Measurements from ENCODE around the gene TRPM8. TPM values are rescaled to one million over a fixed set of nuclear protein-coding genes. Genes with fewer than 3 reads are reported as not detected.

TRPM8 gene
- total RNA-seq, 4 donors from 2014 or later = not detected

DNA sequence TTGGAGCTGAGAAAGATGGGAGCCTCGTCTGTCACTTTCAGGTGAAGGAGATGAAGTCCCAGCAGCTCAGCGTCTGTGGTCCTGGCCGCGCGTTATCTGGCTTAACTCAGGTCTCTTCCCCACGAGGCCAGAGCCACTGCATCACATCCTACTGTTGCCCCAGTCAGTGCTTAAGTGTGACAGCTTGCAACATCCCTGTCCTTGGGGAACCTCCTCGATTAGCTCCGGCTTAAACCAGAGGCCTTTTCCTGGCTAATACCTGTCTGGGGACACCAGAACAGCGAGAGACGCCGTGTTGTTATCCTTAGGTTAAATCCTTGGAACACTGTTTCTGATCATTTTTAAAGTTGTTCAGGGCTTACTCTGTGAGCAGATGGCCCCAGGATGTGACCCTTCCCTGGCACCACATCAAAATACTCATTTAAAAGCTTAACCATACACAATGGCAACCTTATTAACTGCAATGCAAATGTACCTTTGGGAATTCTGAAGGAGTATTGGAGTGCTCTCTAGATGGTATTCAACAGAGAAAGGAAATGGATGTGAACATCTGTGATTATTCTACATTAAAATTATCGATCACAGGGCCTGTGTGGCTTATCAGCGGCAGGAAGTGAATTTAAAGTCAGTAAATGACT lies 72.2 kb downstream of the TRPM8 start:
- intact Hi-C loops (cut with DNase I; ENCODE audit: low total_unique reads) (no loop called here), in situ Hi-C loops (cut with MboI; ENCODE audit: low sequenced_read_pairs in 4 of 4) (loop anchor here in 2 of 4 donors (25.0 kb wide), 1 partner anchor 548 kb away; no protein-coding TSS in a partner anchor)
- ATAC-seq (no peak), DNase-seq (no peak)
- Histone ChIP-seq H3K9me3 (no peaks in the 10 kb centered on the region), H3K4me3 (no peak overlapping the region), H3K36me3 (no peaks in the 10 kb centered on the region), H3K4me1 (no peaks in the 10 kb centered on the region), H3K27ac (no peak overlapping the region), H3K27me3 (no peaks in the 10 kb centered on the region)
- TF ChIP-seq POLR2A (IDR thresholded peaks at IDR 0.05) = no peak
- TF ChIP-seq, protein P1, sequence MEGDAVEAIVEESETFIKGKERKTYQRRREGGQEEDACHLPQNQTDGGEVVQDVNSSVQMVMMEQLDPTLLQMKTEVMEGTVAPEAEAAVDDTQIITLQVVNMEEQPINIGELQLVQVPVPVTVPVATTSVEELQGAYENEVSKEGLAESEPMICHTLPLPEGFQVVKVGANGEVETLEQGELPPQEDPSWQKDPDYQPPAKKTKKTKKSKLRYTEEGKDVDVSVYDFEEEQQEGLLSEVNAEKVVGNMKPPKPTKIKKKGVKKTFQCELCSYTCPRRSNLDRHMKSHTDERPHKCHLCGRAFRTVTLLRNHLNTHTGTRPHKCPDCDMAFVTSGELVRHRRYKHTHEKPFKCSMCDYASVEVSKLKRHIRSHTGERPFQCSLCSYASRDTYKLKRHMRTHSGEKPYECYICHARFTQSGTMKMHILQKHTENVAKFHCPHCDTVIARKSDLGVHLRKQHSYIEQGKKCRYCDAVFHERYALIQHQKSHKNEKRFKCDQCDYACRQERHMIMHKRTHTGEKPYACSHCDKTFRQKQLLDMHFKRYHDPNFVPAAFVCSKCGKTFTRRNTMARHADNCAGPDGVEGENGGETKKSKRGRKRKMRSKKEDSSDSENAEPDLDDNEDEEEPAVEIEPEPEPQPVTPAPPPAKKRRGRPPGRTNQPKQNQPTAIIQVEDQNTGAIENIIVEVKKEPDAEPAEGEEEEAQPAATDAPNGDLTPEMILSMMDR (IDR thresholded peaks at IDR 0.05 in 4 of 5, conservative IDR thresholded peaks at IDR 0.05 in 1 of 5) = no peak

DNA sequence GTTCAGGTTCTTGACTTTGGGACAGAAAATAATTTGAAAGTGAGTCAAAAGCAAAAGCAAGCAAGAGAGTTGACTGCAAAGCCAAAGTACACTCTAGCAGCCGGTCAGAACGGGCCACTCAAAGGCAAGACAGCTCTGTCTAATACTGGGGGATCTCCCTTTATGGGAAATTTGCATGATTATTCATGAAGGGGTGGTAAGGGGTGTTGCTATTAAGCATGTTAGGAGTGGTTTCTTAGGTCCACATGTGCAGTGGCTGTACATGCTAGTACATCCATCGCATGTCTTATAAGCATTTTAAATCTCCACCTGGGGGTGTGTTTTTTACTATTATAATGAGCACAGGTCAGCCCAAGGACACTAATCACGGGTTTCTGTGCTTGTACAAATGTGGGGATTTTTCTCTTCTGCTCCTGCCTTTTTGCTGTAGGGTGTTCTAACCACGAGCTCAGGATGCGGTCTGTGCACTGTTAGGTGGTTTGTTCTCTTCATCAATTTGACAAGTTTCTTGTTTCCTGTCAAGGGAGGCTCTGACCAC lies 73.2 kb downstream of the TRPM8 start:
- no peaks in the 10 kb centered on the region for H3K9me3 ChIP-seq
- intact Hi-C loops (cut with DNase I; ENCODE audit: low total_unique reads) = no loop called here
- no peaks in the 10 kb centered on the region for H3K27me3 ChIP-seq
- in situ Hi-C loops (cut with MboI; ENCODE audit: low sequenced_read_pairs in 4 of 4) = loop anchor here in 2 of 4 donors (25.0 kb wide), 1 partner anchor 547 kb away; no protein-coding TSS in a partner anchor
- DNase-seq (no peak), ATAC-seq (no peak)
- TF ChIP-seq, protein P1 (IDR thresholded peaks at IDR 0.05 in 4 of 5, conservative IDR thresholded peaks at IDR 0.05 in 1 of 5) = no peak
- TF ChIP-seq POLR2A (IDR thresholded peaks at IDR 0.05) = no peak
- H3K36me3 ChIP-seq = no peaks in the 10 kb centered on the region
- no peak overlapping the region for H3K4me3 ChIP-seq
- no peaks in the 10 kb centered on the region for H3K4me1 ChIP-seq
- H3K27ac ChIP-seq = no peak overlapping the region

DNA sequence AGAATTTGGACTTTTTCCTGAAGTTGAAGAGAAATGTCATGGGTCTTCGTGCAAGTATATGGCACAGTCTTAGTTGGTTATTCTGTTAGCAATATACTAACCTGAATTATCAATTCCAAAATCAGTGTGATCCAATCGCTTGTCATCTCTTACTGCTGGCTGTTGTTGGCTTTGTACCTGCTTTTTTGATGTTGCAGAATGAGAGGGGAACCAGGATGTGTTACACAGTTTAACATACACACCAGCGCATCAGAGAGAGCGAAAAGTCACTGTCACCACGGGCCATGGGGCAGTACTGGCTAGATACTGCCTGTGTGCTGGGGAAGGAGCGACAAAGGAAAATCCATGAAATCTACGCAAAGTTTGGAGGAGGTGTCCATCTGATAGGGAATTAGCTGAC lies 74.0 kb downstream of the TRPM8 start:
- intact Hi-C loops (cut with DNase I; ENCODE audit: low total_unique reads) (no loop called here), in situ Hi-C loops (cut with MboI; ENCODE audit: low sequenced_read_pairs in 4 of 4) (loop anchor here in 2 of 4 donors (25.0 kb wide), 1 partner anchor 546 kb away; no protein-coding TSS in a partner anchor)
- TF ChIP-seq, protein P1 (IDR thresholded peaks at IDR 0.05 in 4 of 5, conservative IDR thresholded peaks at IDR 0.05 in 1 of 5) = no peak
- no peak for TF ChIP-seq POLR2A (IDR thresholded peaks at IDR 0.05)
- Histone ChIP-seq H3K27me3 (no peaks in the 10 kb centered on the region), H3K4me3 (no peak overlapping the region), H3K4me1 (no peaks in the 10 kb centered on the region), H3K27ac (no peak overlapping the region), H3K36me3 (no peaks in the 10 kb centered on the region), H3K9me3 (no peaks in the 10 kb centered on the region)
- DNase-seq (no peak), ATAC-seq (no peak)

DNA sequence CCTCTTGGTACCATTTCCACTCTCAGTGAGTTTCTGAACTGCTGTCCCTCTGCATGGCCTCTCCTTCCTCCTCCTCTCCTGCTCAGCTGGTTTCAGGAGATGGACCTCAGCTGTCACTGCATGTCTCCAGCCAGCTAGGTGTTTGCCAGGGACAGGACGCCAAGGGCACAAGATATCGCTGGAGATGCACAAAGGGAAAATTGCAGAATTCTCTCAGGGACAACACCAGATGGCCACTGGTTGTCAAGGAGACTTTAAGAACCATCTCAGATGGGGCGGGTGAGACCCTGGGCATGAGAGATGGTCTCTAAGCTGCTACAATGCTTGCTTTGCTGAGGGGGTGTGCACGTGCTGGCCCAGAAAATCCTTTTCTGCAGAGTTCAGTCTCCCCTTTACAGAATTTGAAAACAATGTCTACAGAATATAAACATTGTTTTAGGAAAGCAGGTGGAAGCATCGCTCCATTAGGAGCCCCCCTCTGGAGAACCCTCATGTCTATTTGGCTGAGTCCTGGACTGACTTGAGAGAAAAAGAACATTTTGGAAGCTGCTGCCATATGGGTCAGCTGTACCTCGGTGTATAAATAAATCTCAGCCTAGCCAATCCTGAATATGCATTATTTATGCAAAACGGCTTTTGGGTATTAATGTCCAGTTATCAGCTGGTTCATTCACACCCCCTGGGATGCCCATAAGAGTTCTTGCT lies 75.5 kb downstream of the TRPM8 start:
- Histone ChIP-seq H3K36me3 (no peaks in the 10 kb centered on the region), H3K9me3 (no peaks in the 10 kb centered on the region), H3K27me3 (no peaks in the 10 kb centered on the region), H3K4me3 (no peak overlapping the region), H3K27ac (no peak overlapping the region), H3K4me1 (no peaks in the 10 kb centered on the region)
- TF ChIP-seq POLR2A (IDR thresholded peaks at IDR 0.05) = no peak
- TF ChIP-seq, protein P1 (IDR thresholded peaks at IDR 0.05 in 4 of 5, conservative IDR thresholded peaks at IDR 0.05 in 1 of 5) = no peak
- no peak for DNase-seq
- ATAC-seq = no peak
- in situ Hi-C loops (cut with MboI; ENCODE audit: low sequenced_read_pairs in 4 of 4) (loop anchor here in 2 of 4 donors (25.0 kb wide), 1 partner anchor 545 kb away; no protein-coding TSS in a partner anchor), intact Hi-C loops (cut with DNase I; ENCODE audit: low total_unique reads) (no loop called here)
